ENCODE results near the gene DNAJB9. TPM values are rescaled to one million over a fixed set of nuclear protein-coding genes. Genes with fewer than 3 reads are reported as not detected.

The DNAJB9 gene
- total and polyA plus RNA-seq, 12 donors, result 8.4 to 175 (median 44.9) TPM

DNA sequence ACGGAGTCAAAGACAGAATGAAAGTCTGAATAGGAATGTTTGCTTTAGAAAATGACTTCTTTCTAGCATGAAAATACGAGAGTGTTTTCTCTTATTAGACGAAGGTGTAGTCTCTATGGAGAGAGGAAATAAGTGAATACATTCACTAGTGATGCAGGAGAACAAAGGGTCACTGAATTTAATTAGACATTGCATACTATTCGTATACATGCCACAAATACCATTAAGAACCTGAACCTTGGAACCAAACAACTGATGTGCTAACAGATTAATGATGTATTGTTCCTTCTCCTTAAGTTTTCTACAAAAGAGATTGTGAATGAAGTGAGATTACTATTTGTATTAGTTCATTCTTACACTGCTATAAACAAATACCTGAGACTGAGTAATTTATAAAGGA lies 10.4 kb upstream of the DNAJB9 start:
- intact Hi-C loops (cut with DNase I), result no loop called here
- WGBS, 4 donors, result 92 to 96% (median 93%) methylated on average over 4 of the region's 4 CpGs
- no peak for TF ChIP-seq POLR2A (IDR thresholded peaks at IDR 0.05)
- TF ChIP-seq CTCF (IDR thresholded peaks at IDR 0.05), result no peak
- no peak overlapping the region for H3K4me3 ChIP-seq
- peaks cover 0 to 9% (median 0%) of the 10 kb centered on the region in 3 donors for H3K9me3 ChIP-seq (replicated peaks in 1 of 3)
- no peak for DNase-seq
- H3K27ac ChIP-seq, result no peak overlapping the region
- H3K27me3 ChIP-seq, result no peaks in the 10 kb centered on the region
- H3K36me3 ChIP-seq (replicated peaks in 1 of 2), result no peaks in the 10 kb centered on the region
- no peaks in the 10 kb centered on the region for H3K4me1 ChIP-seq (replicated peaks in 1 of 2)

GRCh38 chr7:108561047-108561619 lies 8.5 kb upstream of the DNAJB9 start:
- Histone ChIP-seq H3K9me3 (replicated peaks in 1 of 3) (peaks cover 0 to 9% (median 0%) of the 10 kb centered on the region in 3 donors), H3K4me3 (no peak overlapping the region), H3K36me3 (replicated peaks in 1 of 2) (no peaks in the 10 kb centered on the region), H3K27ac (no peak overlapping the region), H3K27me3 (no peaks in the 10 kb centered on the region), H3K4me1 (replicated peaks in 1 of 2) (peaks cover 0 to 2% of the 10 kb centered on the region in 2 donors)
- intact Hi-C loops (cut with DNase I), result no loop called here
- 87 to 95% (median 92%) methylated on average over 4 of the region's 4 CpGs for WGBS, 4 donors
- no peak for DNase-seq
- TF ChIP-seq CTCF (IDR thresholded peaks at IDR 0.05) (no peak), POLR2A (IDR thresholded peaks at IDR 0.05) (no peak)

GRCh38 chr7:108565987-108566386 lies 3.7 kb upstream of the DNAJB9 start:
- Histone ChIP-seq H3K9me3 (replicated peaks in 1 of 3) (no peaks in the 10 kb centered on the region), H3K27ac (no peak overlapping the region), H3K4me3 (no peak overlapping the region), H3K27me3 (no peaks in the 10 kb centered on the region), H3K36me3 (replicated peaks in 1 of 2) (no peaks in the 10 kb centered on the region), H3K4me1 (replicated peaks in 1 of 2) (peaks cover 7 to 32% of the 10 kb centered on the region in 2 donors)
- TF ChIP-seq POLR2A (IDR thresholded peaks at IDR 0.05), result no peak
- TF ChIP-seq CTCF (IDR thresholded peaks at IDR 0.05), result no peak
- no peak for DNase-seq
- intact Hi-C loops (cut with DNase I), result no loop called here

DNA sequence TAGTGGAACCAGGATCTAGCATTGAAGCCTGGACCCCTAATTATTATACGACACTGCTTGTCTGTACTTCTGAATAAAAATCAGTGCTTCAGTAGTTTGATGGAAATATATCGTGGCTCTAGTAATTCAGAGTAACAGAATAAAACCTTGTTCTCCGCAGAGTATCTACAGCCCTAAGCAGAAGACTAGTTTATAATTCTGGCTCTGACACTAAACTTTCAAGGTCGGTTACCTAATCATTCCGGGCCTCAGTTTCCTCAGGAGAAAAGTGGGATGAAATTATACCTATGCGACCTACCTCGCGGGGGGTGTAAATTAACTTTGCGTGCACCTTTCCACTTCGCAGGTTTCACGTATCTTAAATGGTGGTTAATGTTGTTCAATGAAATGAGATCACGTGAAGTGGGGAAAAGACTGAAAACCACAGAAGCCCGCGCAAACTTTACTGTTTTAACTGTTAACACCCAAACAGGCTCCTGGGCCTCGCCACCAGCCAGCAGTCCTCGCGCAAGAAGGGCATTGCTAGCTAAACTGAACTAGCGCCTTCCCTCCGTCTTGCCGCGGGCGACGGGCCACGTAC lies 783 bp upstream of the DNAJB9 start:
- Histone ChIP-seq H3K4me3 (peak overlapping the region; percentile 9 to 90 (median 70)), H3K27ac (peak overlapping the region; percentile 93 to 99 (median 98)), H3K36me3 (replicated peaks in 1 of 2) (peaks cover 0 to 10% of the 10 kb centered on the region in 2 donors), H3K4me1 (replicated peaks in 1 of 2) (peaks cover 14 to 60% of the 10 kb centered on the region in 2 donors), H3K27me3 (no peaks in the 10 kb centered on the region), H3K9me3 (replicated peaks in 1 of 3) (no peaks in the 10 kb centered on the region)
- DNase-seq, result no peak
- intact Hi-C loops (cut with DNase I), result no loop called here
- WGBS, 4 donors, result 12 to 21% (median 15%) methylated on average over 16 to 24 of the region's 24 CpGs
- TF ChIP-seq CTCF (IDR thresholded peaks at IDR 0.05), result peak in 1 of 6 experiments; percentile 4
- no peak for TF ChIP-seq POLR2A (IDR thresholded peaks at IDR 0.05)
